Lung microvascular endothelial cell (primary cell): ENCODE results near the gene CDK5RAP2. TPM values are rescaled to one million over a fixed set of nuclear protein-coding genes. Genes with fewer than 3 reads are reported as not detected.
A peak's percentile ranks its signal among the peaks of the same experiment; 100 is the strongest.
"Not testable (repeated sequence)": the region's sequence is repeated elsewhere in the genome, so short reads cannot be mapped to it uniquely, and the experiment has no call there.

Experiments
- DNase-seq, 2 donors: peaks; one replicate each; pipeline versions ENCODE4 v3.0.0 to v3.0.0-alpha.2; 2010; ENCODE audit warnings: low read depth in 2 of 2
- total RNA-seq: library from RNA; depleted of rRNA; stranded (reverse); fragments of >200 nt; gene quantifications from 2 replicates; pipeline ENCODE4 v1.2.1, GENCODE V29; 2014

The CDK5RAP2 gene
- total RNA-seq, 1 donor from 2014 or later: 15.9 TPM

DNA sequence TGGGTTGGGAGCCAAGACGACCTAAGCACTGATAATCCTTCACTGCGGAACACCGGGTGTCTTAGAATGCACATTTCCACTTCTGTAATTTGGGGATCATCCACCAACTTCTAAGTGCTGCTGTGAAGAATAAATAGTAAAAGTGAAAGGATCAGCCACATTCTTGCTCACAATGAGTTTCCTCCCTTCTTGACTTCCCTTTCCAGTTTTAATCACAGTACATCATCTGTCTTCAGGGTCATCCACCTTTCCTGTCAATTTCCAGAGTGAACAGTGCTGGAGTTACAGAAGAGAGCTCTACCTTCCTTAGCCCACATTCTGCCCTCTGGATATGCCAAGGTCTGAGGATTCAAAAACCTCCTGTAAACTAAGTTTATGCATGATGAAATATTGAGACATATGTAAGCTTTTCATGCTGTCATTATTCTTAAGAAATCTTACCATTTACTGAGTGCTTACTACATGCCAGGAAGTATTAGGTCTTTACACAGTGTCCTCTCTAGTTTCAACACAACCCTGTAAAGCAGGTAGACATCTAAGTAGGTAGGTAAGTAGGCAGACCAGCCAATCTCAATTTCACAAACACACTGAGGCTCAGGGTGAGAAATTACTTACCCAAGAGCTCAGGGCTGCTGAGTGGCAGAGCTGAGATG, 105.2 kb downstream of the CDK5RAP2 start:
- DNase-seq: peak in 1 of 2 donors; percentile 32

DNA sequence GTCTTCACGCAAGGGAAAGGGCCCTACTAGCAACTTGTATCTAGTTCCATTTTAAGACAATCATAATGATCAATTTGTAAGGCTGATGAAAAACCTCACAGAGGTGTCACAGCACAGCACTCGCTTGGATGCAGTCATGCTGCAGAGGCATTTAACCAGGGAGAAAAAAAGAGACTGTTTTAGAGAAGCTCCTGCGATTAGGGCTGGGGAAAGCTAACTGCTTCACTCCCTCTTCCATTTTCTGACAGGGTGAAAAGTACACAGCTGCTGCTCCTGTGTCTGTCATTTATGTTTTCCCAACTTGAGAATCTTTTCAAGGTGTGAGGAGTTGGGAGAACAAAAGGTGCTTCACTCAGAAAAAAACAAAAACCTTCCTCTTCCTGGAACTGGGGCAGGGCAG, 106.4 kb downstream of the CDK5RAP2 start:
- DNase-seq: no peak

DNA sequence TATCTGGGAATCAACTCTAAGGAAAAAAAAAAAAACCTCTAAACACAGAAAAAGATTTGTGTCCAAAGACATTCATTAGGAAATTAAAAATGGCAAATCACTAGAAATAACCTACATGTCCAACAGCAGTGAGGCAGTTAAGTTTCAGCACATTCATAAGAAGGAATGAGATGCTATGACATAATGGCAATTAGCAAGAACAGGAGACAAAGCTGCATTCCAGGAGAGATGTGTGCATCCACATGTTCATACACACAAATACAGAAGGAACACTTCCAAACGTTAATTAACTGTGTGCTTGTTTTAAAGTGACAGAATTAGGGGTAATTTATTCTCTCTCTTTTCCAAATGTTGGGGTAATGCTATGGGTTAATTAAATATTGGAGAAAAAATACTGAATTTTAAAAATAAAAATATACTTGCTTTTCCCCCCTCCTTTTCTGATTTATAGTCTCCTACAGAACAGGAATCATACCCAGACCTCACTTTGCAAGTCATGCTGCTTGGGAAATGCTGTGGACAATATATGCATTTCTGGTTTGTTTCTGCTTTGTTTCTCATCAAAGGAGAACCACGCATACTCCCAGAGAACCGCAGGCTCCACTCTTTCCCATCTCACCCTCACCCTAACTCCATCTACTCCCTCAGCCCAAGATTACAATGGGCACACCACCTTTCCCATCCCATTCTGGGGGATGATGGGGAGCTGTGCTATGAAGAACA, 114.1 kb downstream of the CDK5RAP2 start:
- no peak for DNase-seq

DNA sequence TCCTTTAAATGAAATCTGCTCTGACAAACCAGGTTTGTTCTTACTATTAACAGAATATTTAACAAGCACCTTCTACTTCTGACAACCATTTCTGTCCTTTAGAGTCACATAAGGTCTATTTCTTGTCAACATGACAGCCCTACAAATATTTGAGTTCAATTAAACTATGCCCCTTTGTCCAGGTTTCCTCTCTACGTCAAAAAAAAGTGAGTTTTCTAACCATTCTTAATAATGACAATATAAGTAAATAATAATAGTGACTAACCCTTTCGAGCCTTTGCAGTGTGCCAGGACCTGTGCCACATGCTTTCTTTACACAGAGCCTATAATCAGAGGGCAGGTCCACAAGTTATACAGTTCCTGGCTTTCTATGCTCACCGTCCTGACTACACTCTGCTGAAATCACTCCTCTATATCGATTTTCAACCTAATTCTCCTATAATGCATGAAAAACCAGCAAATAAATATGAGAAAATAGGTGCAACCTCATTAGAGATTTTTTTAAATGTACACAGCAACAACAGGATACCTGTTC, 115.0 kb downstream of the CDK5RAP2 start:
- no peak for DNase-seq

DNA sequence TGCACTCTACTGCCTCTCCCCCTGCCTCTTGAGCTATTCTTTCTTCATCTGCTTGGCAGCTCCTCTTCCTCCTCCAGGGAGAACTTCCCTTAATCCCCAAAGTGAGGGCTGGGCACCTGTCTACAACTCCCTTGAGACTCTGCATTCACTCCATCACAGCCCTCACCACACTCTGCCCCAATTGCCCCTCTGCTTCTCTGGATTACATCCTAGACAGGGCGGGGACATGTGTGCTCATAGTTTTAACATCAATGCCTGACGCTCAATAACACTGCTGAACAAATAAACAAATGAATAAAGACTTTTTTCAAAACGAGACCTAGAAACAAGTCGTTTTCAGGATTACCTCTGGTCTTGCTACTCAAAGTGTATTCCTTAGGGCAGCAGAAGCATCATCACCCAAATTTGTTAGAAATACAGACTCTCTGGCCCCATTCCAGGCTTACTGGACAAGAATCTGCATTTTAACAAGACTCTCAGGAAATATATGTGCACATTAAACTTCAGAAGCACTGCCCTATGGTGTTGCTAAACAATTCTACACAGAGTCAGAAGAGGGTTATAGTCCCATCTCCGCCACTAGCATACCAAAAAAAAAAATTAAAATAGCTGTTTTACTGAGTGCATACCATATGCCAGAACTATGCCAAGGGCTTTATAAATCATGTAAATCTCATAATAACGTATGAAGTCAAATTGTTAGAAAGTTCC, 115.6 kb downstream of the CDK5RAP2 start:
- no peak for DNase-seq

DNA sequence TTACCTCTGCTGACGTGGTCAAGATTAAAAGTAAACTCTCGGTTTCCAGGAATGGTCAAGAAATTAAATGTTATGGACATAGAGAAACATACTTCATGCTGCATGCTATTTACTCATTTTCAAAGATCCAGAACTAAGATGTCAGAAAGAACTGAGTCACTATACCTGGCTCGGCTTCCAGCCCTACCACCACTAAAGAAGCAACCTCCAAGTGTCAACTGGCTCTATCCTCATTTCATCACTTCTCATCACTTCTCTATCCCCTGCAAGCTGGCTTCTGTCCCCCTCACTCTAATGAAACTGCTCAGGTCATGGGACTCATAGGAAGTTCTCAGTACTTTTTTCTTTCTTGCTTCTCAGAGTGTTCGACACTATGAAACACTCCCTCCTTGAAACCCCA, 116.2 kb downstream of the CDK5RAP2 start:
- DNase-seq: no peak

DNA sequence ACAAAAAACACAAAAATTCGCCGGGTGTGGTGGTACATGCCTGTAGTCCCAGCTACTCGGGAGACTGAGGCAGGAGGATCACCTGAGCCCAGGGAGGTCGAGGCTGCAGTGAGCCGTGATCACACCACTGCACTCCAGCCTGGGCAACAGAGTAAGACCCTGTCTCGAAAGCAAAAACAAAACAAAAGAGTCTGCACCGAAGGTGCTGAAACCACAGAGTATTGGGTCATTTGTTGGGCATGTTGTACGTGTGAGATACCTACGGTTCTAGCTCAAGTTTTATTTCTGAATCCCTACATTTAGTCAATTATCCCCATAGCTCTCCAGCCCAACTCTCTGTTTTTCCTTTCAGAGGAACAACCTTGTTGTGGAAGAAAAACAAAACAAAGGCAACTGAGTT, 118.3 kb downstream of the CDK5RAP2 start:
- not testable (repeated sequence) for DNase-seq

DNA sequence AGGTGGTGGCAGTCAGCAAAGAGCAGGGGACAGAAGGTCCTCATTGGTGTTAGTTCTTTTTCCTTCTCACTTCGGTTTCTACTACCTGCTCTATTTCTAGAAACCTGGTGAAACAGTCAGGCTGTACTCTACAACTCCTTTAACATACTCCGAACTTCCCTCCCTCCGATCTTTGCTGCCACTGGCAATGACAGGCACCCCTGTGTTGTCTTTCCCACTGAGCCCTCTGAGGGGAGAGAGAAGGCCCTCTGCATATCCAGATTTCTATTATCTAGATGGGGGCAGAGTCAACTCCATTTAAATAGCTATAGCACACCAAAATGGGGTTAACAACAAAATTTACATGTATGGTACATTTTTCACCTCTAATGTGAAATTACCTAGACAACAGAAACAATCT, 123.7 kb downstream of the CDK5RAP2 start:
- no peak for DNase-seq

DNA sequence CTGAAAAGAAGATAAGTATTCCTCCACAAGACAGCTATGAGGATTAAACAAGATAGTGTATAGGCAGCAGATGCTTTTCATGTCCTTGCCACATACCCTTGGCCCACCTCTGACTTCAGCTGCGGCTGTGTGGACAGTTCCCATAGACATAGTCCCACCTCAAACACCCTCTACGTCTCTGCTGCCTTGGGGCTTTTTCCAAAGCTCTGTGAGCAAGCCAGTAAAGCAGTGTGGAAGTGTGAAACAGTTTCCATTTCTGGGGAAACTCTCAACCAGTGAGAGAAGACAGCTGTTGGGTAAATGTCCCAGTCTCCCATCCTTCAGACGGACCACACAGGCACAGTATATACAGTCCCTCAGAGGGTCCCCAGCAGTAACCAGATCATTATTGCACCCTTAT, 125.5 kb downstream of the CDK5RAP2 start:
- DNase-seq: no peak

DNA sequence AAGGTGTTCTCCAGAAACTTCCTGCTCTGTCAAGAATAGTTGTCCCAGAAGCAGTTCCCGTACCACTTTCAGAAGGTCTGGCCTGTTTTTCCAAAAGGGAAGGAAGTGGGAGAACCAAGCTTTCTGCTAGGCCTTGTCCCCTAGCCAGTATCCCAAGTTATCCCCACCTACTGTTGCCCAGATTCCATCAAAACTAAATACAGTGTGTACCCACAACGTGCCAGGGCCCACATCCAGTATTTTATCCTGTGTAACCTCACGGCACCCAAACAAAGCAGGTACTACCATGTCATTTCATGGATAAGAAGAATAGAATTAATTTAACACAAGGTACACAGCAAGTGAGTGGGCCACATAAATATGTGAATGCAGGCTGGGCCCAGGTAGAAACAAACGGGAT, 126.2 kb downstream of the CDK5RAP2 start:
- no peak for DNase-seq

DNA sequence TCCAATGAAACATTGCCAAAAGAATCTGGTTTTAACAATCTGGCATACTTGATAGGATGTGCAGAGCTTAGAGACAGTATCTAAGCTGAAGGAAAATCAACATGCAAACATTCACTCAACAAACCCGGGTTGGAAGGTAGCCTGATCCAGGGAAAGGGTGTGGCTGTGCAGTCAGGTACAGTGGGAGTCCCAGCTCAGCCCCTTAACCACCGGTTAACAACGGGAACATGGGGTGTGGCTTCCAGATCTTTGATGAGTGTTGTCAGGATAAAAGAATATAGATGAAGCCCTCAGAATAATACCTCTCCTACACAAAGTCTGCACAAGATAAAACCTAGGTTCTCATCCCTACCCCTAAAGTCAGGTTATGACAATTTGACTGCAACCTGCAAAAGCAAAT, 127.3 kb downstream of the CDK5RAP2 start:
- DNase-seq: no peak

DNA sequence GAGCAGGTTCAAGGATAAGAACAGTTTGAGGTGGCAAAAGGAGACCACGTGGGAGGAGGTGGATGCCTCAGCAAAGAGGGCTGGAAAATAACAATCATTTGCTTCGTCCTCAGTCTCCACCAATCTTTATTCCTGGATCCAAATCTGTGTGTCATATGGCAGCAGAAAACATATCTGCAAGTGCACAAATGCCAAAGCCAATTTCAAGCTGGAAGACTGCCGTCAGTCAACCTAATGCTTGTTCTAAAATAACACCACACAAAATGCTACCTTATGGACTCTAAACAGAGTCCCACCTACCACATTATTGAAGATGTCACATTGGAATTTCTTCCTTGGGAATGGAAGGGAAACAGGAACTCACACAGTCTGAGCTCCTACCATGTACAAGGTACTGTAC, 129.1 kb downstream of the CDK5RAP2 start:
- no peak for DNase-seq

DNA sequence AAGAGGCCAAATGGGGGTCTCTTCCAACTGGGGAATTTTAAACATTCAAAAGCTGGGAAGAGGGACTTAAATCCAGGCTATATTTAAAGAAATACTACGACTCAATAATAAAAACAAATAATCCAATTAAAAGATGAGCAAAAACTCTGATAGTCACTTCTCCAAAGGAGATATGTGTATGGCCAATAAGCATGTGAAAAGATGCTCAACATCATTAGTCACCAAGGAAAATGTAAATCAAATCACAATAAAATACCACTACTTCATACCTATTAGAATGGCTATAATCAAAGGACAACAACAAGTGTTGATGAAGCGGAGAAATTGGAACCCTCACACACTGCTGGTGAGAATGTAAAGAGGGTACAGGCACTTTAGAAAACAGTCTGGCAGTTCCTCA, 130.4 kb downstream of the CDK5RAP2 start:
- DNase-seq: no peak

DNA sequence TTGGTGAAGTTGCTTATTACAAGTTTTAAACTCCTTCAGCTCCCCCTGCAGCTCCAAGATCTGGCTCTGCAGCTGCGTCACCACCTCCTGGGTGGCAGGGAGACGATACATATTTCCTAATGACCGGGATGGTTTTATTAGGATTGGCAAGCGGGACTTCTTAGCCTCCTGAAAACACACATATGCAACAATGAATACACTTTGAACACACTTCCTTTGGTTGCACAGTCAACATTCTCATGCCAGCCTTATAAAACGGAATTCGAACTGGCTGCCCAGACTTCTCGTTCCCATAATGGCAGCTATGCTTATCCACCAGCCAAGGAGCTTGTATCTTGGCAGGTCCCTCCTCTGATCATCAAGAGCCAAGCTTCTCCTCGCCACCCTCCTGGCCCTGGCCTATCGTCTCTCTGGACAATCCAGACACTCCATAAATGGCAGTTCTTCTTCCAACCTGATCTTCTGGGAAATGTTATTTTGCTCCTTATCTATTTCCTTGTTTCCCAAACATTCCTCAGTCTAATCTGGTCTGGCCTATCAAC, 131.9 kb downstream of the CDK5RAP2 start:
- no peak for DNase-seq

DNA sequence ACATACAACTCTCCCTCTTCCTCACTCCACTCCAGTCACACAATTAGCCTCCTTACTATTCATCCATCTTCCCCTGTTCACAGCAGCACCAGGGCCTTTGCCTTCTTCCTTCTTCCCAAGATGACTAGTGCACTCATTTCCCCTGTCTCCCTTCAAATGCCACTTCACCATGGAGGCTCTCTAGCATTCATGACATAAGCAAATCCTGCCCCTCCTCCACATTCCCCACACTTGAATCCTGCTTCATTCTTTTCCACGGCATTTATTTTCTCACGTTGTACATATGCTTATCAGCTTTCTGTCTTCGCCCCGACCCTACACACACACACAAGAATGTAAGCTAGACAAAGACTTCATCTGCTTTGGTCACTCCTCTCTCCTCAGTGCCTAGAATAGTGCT, 133.3 kb downstream of the CDK5RAP2 start:
- peak in 1 of 2 donors; percentile 29 for DNase-seq

DNA sequence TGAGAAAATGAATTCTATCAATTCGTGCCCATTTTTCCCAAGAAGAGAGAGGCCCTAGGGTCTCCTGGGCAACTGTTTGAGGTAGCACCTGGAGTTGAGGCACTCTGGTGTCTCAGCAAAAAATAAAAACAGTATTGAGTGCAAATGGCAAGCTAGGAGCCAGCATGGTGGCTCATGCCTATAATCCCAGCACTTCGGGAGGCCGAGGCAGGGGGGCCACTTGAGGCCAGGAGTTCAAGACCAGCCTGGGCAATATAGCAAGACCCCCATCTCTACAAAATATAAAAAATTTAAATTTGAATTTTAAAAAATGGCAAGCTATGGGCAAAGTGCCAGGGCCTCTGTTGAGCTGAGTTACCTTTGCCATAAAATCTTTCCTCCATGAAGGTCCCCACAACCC, 136.0 kb downstream of the CDK5RAP2 start:
- DNase-seq: no peak

DNA sequence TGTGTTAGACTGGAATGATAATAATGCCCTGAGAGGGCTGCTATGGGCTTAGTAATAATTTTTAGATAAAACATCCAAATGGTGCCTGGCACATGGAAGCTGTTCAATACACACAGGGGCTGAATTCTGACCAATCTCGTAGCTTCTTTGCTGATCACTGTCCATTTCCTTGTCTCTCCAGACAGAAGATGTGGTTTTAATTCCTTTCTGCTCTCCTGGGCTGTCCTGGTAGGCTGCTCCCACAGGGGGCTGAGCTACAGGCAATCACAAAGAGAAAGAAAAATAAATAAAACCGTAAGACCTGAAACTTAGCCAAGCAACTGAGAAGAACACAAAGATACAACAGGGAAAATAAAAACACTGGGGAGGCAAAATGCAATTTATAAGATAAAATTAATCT, 136.5 kb downstream of the CDK5RAP2 start:
- DNase-seq: peak in 1 of 2 donors; percentile 41

DNA sequence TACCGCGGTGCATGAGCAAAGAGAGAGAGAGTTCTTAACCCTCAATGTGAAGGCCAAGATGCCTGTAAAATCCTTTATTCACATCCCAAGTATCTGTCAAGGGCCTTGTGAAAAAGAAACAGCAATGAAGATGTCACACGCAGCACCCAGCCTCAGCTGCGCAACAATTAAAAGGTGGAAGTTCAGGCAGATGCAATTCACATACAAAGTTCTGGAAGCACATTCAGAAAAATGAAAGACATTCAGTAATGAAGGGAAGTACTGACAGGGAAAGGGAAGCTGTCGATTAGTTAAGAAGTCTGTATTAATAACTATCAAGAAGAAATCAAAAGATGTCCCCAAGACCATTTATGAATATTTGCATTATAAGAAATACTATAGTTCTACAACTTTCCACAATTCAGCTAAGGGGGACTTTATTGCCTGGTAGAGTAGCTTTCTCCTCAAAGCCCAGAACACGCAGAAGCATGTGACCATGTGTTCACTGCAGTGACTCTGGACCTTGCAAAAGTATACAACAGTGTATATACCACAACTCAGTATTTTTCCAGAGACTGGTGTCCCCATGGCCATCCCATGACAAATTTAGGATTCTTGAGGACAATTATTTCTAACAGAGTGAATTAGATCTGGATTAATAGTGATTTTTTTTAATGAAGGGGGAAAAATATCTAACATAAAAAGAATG, 137.5 kb downstream of the CDK5RAP2 start:
- no peak for DNase-seq

DNA sequence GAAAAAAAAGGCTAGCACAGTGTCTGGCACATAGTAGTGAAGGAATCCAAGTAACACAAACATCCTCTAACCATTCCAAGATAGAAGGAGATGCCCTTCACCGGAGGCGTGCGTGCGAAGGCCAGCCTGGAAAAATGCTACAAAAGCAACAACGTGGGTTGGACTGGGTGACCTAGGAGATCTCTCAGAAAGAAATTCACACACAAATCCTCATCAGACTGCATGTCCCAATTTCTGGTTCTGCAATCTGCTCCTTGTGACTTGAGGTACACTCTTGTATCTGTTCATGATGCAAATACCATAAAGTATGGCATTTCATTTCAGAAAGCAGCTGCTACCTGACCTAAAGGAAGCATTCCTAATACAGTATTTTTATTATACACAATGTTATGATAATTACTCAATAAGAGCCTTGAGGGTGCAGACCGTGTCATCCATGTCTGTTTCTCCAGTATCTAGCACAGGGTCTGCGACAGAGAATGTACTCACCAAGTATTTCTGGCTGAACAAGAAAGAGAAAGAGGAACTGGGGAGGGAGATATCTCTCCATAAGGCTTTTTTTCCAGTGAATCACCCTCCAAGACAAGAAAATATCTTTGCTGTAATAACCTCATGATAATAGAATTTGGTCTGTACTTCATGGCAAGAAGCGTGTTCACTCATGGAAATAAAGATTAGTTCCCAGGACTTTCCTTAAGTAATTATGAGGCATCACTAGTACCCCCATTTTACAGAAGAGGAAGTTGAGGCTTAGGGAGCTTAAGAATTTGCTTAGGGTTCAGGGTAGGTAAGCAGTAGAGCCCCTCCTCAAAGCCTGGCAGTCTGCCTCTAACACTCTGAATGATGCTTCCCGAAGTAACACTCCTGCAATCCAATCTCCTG, 138.3 kb downstream of the CDK5RAP2 start:
- DNase-seq: peak in 1 of 2 donors; percentile 8

DNA sequence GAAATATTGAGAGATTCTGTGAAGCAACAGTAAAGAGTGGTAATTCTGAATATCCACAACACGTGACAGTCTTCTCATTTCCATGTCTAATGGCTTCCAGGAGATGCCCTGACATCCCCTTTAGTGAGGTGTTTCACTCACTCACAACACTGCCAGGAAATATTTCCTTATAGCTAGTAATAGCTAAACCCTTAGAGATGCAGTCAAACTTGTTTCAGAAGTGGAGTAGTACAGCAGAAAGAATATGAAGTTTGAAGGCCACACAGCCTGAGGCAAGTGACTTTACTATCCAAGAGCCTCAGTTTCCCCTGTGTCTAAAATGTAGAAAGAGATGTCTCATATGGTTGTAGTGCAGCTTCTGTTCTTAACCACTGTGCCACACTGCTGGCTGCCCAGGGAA, 139.2 kb downstream of the CDK5RAP2 start:
- DNase-seq: no peak

DNA sequence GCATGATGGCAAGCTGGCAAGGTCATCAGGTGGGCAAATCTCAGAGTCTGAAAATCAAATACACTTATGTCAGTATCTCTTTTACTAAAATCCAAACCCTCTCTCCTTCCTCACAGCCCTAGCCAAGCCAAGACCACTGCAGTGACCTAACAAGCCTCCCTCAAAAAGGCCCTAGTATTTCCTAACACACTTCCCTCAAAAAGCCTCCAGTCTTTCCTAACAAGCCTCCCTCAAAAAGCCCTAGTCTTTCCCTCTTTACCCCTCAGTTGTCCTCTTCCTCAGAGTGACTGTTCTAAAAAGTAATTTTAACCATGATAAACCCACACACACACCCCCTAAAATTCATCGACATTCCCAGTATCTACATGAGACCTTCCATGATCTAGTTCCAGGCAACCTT, 140.0 kb downstream of the CDK5RAP2 start:
- DNase-seq: no peak
